Neutrophil (primary cell): ENCODE measurements around the gene THUMPD1.

Source experiments
- H3K27ac ChIP-seq: fragments of 200-600 bp; sonication (generic); 2 replicates; pipeline ENCODE4 v1.5.1; 2016; ENCODE audit warnings: mild to moderate bottlenecking, moderate library complexity
- H3K27me3 ChIP-seq: fragments of 200-600 bp; sonication (generic); 2 replicates; pipeline ENCODE4 v1.6.0; 2016; ENCODE audit warnings: mild to moderate bottlenecking
- H3K36me3 ChIP-seq: fragments of 200-600 bp; sonication (generic); 2 replicates; pipeline ENCODE4 v1.5.1; 2017
- H3K4me1 ChIP-seq, 2 experiments: fragments of 200-600 bp in 1 of 2; sonication (generic) in 1 of 2; 1 replicate in 1 of 2; 2 replicates in 1 of 2; pipeline versions ENCODE4 v1.5.1 to v1.6.1; 2013 to 2016; ENCODE audit warnings: low read depth in 1 of 2, low read length in 1 of 2, mild to moderate bottlenecking in 1 of 2, moderate library complexity in 1 of 2; ENCODE audit not compliant: control insufficient read depth in 1 of 2, insufficient read depth in 1 of 2
- H3K4me3 ChIP-seq, 2 experiments: fragments of 200-600 bp in 1 of 2; sonication (generic) in 1 of 2; 1 replicate in 1 of 2; 2 replicates in 1 of 2; pipeline ENCODE4 v1.5.1; 2013 to 2016; ENCODE audit warnings: low read depth in 1 of 2, low read length in 1 of 2, mild to moderate bottlenecking in 1 of 2, moderate library complexity in 1 of 2
- H3K9me3 ChIP-seq: fragments of 200-600 bp; sonication (generic); 2 replicates; pipeline ENCODE4 v1.5.1; 2016
- CTCF ChIP-seq: fragments of 200-600 bp; sonication (generic); IDR thresholded peaks from 2 replicates; pipeline ENCODE4 v1.5.1; 2016; ENCODE audit warnings: antibody characterized with exemption

The THUMPD1 gene

DNA sequence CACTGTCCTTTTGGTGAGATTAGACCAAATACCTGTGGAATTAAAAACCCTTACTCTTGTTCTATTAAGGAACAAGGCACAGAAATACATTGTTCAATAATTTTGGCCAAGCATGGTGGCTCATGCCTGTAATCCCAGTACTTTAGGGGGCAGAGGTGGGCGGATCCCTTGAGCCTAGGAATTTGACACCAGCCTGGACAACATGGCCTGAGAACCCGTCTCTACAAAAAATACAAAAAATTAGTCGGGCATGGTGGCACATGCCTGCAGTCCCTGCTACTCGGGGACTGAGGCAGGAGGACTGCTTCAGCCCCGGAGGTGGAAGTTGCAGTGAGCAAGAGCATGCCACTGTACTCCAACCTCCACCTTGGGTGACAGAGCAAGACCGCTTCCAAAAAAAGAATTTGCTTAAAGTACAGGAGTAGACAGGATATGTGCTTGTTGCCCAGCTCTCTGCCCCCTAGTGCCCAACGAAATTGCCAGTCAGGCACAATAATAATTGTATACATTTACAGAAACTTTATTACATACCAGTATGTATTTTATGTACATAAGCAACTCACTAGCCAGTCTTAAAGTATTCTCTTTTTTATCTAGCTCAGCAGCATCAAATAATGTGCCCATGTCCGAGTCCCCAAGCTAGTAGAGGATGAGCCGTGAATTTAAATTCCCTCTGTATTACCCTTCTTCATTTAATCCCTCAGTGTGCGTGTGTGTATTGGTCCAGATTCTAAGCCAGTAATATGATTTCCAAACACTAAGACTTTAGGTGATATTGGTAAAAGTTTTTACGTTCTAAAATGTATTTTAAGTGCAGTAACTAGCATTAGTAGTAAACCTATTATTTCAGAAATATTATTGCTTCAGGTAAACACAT is 1.4 kb downstream of the THUMPD1 start:
- H3K4me3 ChIP-seq = peak overlapping the region; percentile 99

DNA sequence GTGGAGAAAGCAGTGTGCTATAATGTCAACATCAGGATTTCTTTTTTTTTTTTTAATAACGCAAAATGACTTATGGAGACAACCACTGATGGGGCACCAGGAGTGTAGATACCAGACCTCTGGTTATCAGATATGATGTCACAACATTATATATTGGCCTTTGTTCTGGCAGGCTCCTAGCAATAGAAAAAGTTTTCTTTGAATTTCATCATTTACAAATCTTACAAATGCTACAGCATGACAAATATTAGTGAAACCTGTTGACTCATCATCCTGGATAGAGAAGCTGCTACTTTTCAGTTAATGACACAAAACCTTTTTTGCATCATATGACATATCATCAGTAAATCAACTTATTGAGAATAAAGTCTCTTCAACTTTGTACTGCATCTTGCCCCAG is 6.1 kb downstream of the THUMPD1 start:
- no peaks in the 10 kb centered on the region for H3K27me3 ChIP-seq
- TF ChIP-seq CTCF = no peak

More for the DNA sequence above, 1.4 kb downstream of the THUMPD1 start:
- Histone ChIP-seq H3K36me3 (peaks cover 28% of the 10 kb centered on the region), H3K4me1 (peaks cover 22 to 25% of the 10 kb centered on the region in 2 experiments), H3K27me3 (no peaks in the 10 kb centered on the region), H3K9me3 (no peaks in the 10 kb centered on the region), H3K27ac (peak overlapping the region; percentile 94)
- no peak for TF ChIP-seq CTCF

GRCh38 chr16:20734782-20735181 is 6.8 kb downstream of the THUMPD1 start:
- Histone ChIP-seq H3K9me3 (no peaks in the 10 kb centered on the region), H3K27ac (no peak overlapping the region), H3K27me3 (no peaks in the 10 kb centered on the region), H3K36me3 (peaks cover 36% of the 10 kb centered on the region), H3K4me1 (no peaks in the 10 kb centered on the region), H3K4me3 (no peak overlapping the region)
- no peak for TF ChIP-seq CTCF

More for the DNA sequence above, 6.1 kb downstream of the THUMPD1 start:
- H3K4me1 ChIP-seq = peaks cover 5 to 7% of the 10 kb centered on the region in 2 experiments
- peaks cover 36% of the 10 kb centered on the region for H3K36me3 ChIP-seq
- H3K27ac ChIP-seq = no peak overlapping the region
- no peak overlapping the region for H3K4me3 ChIP-seq
- H3K9me3 ChIP-seq = no peaks in the 10 kb centered on the region

DNA sequence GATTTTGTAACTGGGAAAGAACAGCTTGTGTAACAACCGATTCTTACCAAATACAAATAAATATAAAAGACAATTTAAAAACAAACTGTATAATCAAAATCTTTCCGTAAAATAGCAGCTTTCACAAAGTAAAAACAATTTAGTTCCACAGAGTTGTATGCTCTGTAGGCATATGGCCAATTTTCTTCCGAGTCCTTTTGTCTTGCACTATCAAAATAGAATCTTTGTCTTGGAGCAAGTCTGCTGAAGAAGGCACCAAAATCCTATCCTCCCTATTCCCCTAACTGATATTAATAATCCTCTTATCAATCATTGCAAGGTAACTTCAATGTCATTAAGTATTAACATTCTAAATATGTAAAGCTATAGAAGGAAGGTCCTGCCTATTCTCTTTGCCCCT is 7.6 kb downstream of the THUMPD1 start:
- no peaks in the 10 kb centered on the region for H3K4me1 ChIP-seq
- no peak overlapping the region for H3K27ac ChIP-seq
- H3K27me3 ChIP-seq = no peaks in the 10 kb centered on the region
- peaks cover 39% of the 10 kb centered on the region for H3K36me3 ChIP-seq
- H3K9me3 ChIP-seq = no peaks in the 10 kb centered on the region
- H3K4me3 ChIP-seq = no peak overlapping the region
- no peak for TF ChIP-seq CTCF

DNA sequence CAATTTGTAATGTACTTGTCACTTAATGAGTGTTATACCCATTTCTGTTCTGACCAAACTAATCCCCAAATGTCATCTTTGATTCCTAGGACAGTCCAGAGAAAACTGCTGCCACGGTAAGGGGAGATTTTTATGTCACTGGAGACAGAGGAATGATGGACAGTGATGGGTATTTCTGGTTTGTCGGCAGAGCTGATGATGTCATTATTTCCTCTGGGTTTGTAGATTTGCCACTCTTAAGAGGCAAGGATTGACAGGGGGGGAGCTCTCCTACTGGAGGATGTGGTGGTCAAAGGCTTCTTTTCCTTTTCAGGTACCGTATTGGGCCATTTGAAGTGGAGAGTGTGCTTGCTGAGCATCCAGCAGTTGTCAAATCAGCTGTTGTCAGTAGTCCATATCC is 12.5 kb downstream of the THUMPD1 start:
- Histone ChIP-seq H3K9me3 (no peaks in the 10 kb centered on the region), H3K36me3 (peaks cover 7% of the 10 kb centered on the region), H3K27ac (no peak overlapping the region), H3K27me3 (no peaks in the 10 kb centered on the region), H3K4me1 (no peaks in the 10 kb centered on the region), H3K4me3 (no peak overlapping the region)
- TF ChIP-seq CTCF = no peak
